ENCODE results near the gene CCDC6.
"Not testable (repeated sequence)": the region's sequence is repeated elsewhere in the genome, so short reads cannot be mapped to it uniquely, and the experiment has no call there.

DNA sequence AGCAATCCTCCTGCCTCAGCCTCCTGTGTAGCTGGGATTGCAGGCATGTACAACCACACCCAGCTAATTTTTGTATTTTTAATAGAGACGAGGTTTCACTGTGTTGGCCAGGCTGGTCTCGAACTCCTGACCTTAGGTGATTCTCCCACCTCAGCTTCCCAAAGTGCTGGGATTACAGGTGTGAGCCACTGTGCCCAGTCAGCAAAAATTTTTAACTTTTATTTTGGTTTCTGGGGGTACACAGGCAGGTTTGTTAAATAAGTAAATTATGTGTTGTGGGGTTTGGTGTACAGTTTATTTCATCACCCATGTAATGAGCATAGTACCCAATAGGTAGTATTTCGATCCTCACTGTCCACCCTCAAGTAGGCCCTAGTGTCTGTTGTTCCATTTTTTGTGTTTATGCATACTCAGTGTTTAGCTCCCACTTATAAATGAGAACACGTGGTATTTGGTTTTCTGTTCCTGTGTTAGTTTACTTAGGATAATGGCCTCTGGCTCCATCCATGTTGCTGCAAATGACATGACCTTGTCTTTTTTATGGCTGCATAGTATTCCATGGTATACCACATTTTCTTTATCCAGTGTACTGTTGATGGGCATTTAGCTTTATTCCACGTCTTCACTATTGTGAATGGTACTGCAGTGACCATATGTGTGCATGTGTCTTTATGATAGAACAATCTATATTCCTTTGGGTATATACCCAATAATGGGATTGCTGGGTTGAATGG, 24.6 kb upstream of the CCDC6 start:
- TF ChIP-seq CTCF (IDR thresholded peaks at IDR 0.05; ENCODE audit: poor library complexity); EZH2phosphoT487 (IDR thresholded peaks at IDR 0.05; ENCODE audit: low read depth, severe bottlenecking, unreplicated experiment); EZH2 (IDR thresholded peaks at IDR 0.05; ENCODE audit: borderline replicate concordance): not testable (repeated sequence)
